GM19438 (cell line): ENCODE data around the gene SHC2.
"Not testable (repeated sequence)": the region's sequence is repeated elsewhere in the genome, so short reads cannot be mapped to it uniquely, and the experiment has no call there.

Experiments used
- ATAC-seq: cut with Tn5 transposase; IDR thresholded peaks from one replicate; pipeline ENCODE4 v1.9.1; 2021; ENCODE audit warnings: low read depth; ENCODE audit not compliant: unreplicated experiment

Gene SHC2

GRCh38 chr19:450912-451481 is 9.8 kb downstream of the SHC2 start:
- not testable (repeated sequence) for ATAC-seq

GRCh38 chr19:449916-450315 is 10.9 kb downstream of the SHC2 start:
- ATAC-seq = no peak

- ATAC-seq = no peak
Measured at GRCh38 chr19:447816-448560, 12.8 kb downstream of the SHC2 start.

- no peak for ATAC-seq
Measured at GRCh38 chr19:447064-447426, 13.8 kb downstream of the SHC2 start.

- no peak for ATAC-seq
Measured at GRCh38 chr19:444677-445210, 16.1 kb downstream of the SHC2 start.

GRCh38 chr19:443005-443404 is 17.8 kb downstream of the SHC2 start:
- no peak for ATAC-seq

GRCh38 chr19:442085-442484 is 18.7 kb downstream of the SHC2 start:
- ATAC-seq = no peak

GRCh38 chr19:441213-441836 is 19.5 kb downstream of the SHC2 start:
- ATAC-seq = no peak

GRCh38 chr19:440391-441212 is 20.2 kb downstream of the SHC2 start:
- no peak for ATAC-seq

GRCh38 chr19:439167-439900 is 21.5 kb downstream of the SHC2 start:
- ATAC-seq = no peak

GRCh38 chr19:438416-438958 is 22.3 kb downstream of the SHC2 start:
- no peak for ATAC-seq

GRCh38 chr19:437041-437440 is 23.8 kb downstream of the SHC2 start:
- no peak for ATAC-seq

GRCh38 chr19:436413-436950 is 24.4 kb downstream of the SHC2 start:
- no peak for ATAC-seq

- no peak for ATAC-seq
Measured at GRCh38 chr19:435707-436412, 25.0 kb downstream of the SHC2 start.

- ATAC-seq = no peak
Measured at GRCh38 chr19:435056-435706, 25.7 kb downstream of the SHC2 start.

- no peak for ATAC-seq
Measured at GRCh38 chr19:434152-434960, 26.5 kb downstream of the SHC2 start.

- no peak for ATAC-seq
Measured at GRCh38 chr19:430701-431100, 30.1 kb downstream of the SHC2 start.

GRCh38 chr19:428149-428548 is 32.7 kb downstream of the SHC2 start:
- ATAC-seq = no peak
